ENCODE data around the gene PHYKPL. TPM values are rescaled to one million over a fixed set of nuclear protein-coding genes. Genes with fewer than 3 reads are reported as not detected.

Gene PHYKPL
- polyA plus RNA-seq, 1 donor from 2014 or later: 16.9 TPM

GRCh38 chr5:178208540-178209227 is 23.9 kb downstream of the PHYKPL start:
- H3K4me3 ChIP-seq (ENCODE audit: low read length): no peak overlapping the region
- no peak overlapping the region for H3K9ac ChIP-seq (ENCODE audit: low read length)
- no peaks in the 10 kb centered on the region for H3K9me2 ChIP-seq (ENCODE audit: insufficient read depth, low read length)
- no peak overlapping the region for H3K27ac ChIP-seq (ENCODE audit: low read length)
- no peak overlapping the region for H2AFZ ChIP-seq (ENCODE audit: low read depth, low read length)
- TF ChIP-seq CTCF (IDR thresholded peaks at IDR 0.05; ENCODE audit: poor library complexity, severe bottlenecking) (peak; percentile 9), RAD21 (conservative IDR thresholded peaks at IDR 0.05) (no peak)
- H4K20me1 ChIP-seq (ENCODE audit: insufficient read depth): peaks cover 24% of the 10 kb centered on the region
- peaks cover 6% of the 10 kb centered on the region for H3K36me3 ChIP-seq (ENCODE audit: insufficient read depth, low read length)
- peaks cover 40% of the 10 kb centered on the region for H3K79me2 ChIP-seq (replicated peaks; ENCODE audit: insufficient read depth, low read length)
- H3F3A ChIP-seq (ENCODE audit: insufficient read depth, low read length, poor library complexity, severe bottlenecking): no peaks in the 10 kb centered on the region
- no peaks in the 10 kb centered on the region for H3K9me3 ChIP-seq (ENCODE audit: low read length)
- H3K27me3 ChIP-seq (ENCODE audit: insufficient read depth, low read depth, low read length): no peaks in the 10 kb centered on the region
- H3K4me2 ChIP-seq (ENCODE audit: low read length): no peak overlapping the region

- H3K27ac ChIP-seq (ENCODE audit: low read length): no peak overlapping the region
- H4K20me1 ChIP-seq (ENCODE audit: insufficient read depth): peaks cover 24% of the 10 kb centered on the region
- no peak overlapping the region for H3K9ac ChIP-seq (ENCODE audit: low read length)
- H3K27me3 ChIP-seq (ENCODE audit: insufficient read depth, low read depth, low read length): no peaks in the 10 kb centered on the region
- no peaks in the 10 kb centered on the region for H3K9me3 ChIP-seq (ENCODE audit: low read length)
- H3F3A ChIP-seq (ENCODE audit: insufficient read depth, low read length, poor library complexity, severe bottlenecking): no peaks in the 10 kb centered on the region
- peaks cover under 1% of the 10 kb centered on the region for H3K36me3 ChIP-seq (ENCODE audit: insufficient read depth, low read length)
- no peak for TF ChIP-seq TAF1 (IDR thresholded peaks at IDR 0.05; ENCODE audit: low read depth)
- TF ChIP-seq POLR2AphosphoS5 (IDR thresholded peaks at IDR 0.05): no peak
- no peak for TF ChIP-seq CTCF (IDR thresholded peaks at IDR 0.05; ENCODE audit: poor library complexity, severe bottlenecking)
- no peak for TF ChIP-seq REST (IDR thresholded peaks at IDR 0.05; ENCODE audit: borderline replicate concordance)
- no peak for TF ChIP-seq SMC3 (conservative IDR thresholded peaks at IDR 0.05; ENCODE audit: poor library complexity)
- TF ChIP-seq RAD21 (conservative IDR thresholded peaks at IDR 0.05): no peak
- TF ChIP-seq MXI1 (conservative IDR thresholded peaks at IDR 0.05; ENCODE audit: poor library complexity, severe bottlenecking): no peak
- TF ChIP-seq EP300 (conservative IDR thresholded peaks at IDR 0.05; ENCODE audit: poor library complexity, severe bottlenecking): no peak
- TF ChIP-seq EZH2 (IDR thresholded peaks at IDR 0.05; ENCODE audit: borderline replicate concordance, insufficient read depth, low read length, poor library complexity, severe bottlenecking): no peak
- H3K79me2 ChIP-seq (replicated peaks; ENCODE audit: insufficient read depth, low read length): peaks cover 40% of the 10 kb centered on the region
- H3K4me2 ChIP-seq (ENCODE audit: low read length): no peak overlapping the region
- no peak overlapping the region for H2AFZ ChIP-seq (ENCODE audit: low read depth, low read length)
- H3K9me2 ChIP-seq (ENCODE audit: insufficient read depth, low read length): no peaks in the 10 kb centered on the region
- H3K4me3 ChIP-seq (ENCODE audit: low read length): peak overlapping the region; percentile 91
Observed at GRCh38 chr5:178207917-178208280, 24.7 kb downstream of the PHYKPL start.

Measured in neural cell (in vitro differentiated cells).